NCI-H446 (cell line): ENCODE data around the gene CASK.
"Not testable (repeated sequence)": the region's sequence is repeated elsewhere in the genome, so short reads cannot be mapped to it uniquely, and the experiment has no call there.

Experiments used
- DNase-seq, 2 experiments: peaks; one replicate each; lab custom pipeline; 2025; lab: John Stamatoyannopoulos, UW

The CASK gene

DNA sequence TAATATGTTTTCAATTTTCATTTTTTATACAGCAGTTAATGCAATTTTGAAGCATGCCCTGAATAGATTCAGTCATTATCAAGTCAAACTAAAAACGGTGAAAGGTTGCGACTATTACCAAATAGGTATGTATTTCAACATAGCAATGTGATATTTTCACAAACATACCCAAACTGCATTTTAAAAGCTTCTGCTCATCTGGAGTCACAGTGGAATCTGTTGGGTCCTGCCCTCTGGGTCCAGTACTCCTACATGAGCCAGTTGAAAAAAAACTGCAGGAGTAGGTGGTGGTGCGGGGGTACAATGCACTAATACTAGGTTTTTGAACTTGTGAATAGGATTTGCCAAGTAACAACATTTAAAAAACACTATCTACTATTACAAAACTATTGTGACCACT is 233.6 kb downstream of the CASK start:
- no peak for DNase-seq

GRCh38 chrX:41688835-41689234 is 234.5 kb downstream of the CASK start, which contains the start of gene GPR34:
Gene GPR34, plus strand, starts transcription at chrX:41688973. Its CDS starts 6,661 bp downstream, at chrX:41695634.
- DNase-seq = no peak

GRCh38 chrX:41688156-41688555 is 235.2 kb downstream of the CASK start:
- no peak for DNase-seq

DNA sequence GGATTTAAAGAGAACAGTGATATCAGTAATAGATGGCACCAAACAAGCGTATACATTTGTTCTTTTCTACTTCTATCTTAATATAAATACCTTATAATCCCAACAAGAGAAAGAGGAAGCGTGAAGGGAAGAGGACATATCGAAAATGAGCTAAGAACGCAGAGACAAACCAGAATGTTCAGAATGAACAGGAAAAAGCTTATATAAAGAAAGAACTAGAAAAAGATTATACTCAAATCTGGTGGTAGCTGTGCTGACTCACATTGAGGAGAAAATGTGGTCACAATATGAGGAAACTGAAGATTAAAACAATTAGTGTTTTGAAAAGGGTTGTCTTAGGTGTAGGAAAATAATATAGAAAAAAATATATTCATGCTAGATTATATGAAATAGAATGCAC is 236.6 kb downstream of the CASK start:
- DNase-seq = no peak

GRCh38 chrX:41684940-41685339 is 238.4 kb downstream of the CASK start:
- no peak for DNase-seq

DNA sequence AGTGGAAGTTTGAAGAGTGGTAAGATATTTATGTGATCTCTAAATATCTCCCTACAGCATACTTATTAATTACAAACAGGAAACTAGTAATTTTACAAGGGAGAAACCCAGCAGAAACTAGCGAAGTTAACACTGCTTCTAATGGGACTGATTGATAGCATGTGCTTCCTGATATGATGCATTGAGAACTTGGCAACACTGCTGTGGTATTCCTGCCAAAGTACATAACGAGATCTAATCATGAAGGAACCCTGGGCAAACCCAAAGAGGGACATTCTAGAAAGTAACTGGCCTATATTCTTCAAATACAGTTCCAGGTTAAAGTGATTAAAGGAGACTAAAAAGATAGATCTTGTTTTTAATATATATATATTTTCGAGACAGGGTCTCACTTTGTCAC is 239.2 kb downstream of the CASK start:
- peak in 1 of 2 experiments; percentile 16 for DNase-seq

DNA sequence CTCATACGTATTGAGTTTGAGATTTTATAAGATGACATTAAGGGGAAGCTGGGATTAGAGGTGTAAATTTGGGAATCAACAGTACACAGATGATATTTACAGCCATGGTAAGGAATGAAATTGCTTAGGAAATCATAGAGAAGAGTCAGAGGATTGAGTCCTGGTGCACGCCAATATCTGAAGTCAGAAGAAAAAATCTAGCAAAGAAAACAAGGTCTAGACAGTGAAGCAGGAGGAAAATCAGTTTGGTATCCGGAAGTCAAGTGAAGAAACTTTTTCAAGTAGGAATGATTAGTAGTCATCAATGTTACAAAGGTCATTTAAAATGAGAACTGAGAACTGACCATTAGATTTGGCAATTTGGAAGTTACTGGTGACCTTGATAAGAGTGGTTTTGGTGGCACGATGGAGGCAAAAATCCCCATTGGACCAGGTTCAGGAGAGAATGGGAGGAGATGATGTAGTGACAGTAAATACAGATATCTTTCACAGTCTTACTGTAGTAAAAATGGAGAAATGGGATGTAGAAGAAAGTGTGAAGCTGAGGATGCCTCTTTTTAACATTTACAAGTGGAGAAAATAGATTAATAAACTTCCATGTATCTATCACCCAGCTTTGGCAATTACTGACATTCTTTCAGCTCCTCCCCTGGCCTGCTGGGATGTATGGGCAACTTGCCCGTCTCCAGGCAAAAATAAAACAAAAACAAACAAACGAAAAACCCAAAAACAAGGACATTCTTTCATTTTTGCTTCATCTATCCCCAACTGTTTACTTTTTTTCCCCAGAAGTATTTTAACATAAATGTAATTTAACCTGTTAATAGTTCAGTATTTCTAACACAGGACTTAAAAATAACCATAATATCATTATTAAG is 245.9 kb downstream of the CASK start:
- DNase-seq = no peak

- DNase-seq = not testable (repeated sequence)
Observed at GRCh38 chrX:41676361-41676760, 247.0 kb downstream of the CASK start.

- DNase-seq = no peak
Observed at GRCh38 chrX:41672643-41673042, 250.7 kb downstream of the CASK start.

GRCh38 chrX:41671082-41671481 is 252.3 kb downstream of the CASK start:
- no peak for DNase-seq

GRCh38 chrX:41670112-41670511 is 253.2 kb downstream of the CASK start:
- no peak for DNase-seq

DNA sequence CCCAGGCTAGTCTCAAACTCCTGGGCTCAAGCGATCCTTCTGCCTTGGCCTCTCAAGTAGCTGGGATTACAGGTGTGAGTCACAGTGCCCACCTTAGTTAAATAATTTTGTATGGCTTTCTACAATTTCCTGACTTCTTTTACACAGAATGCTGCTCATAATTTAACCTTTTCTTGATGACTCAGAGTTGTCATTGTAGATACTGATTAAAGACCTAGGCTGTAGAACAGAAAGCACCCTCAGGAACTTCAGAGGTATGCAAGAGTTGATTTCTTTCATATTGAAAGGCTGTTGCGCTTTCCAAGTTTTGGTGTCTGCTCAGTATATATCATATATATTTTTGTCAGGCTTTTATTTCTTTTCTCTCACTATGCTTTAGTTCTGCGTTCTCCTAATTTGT is 255.7 kb downstream of the CASK start:
- no peak for DNase-seq

GRCh38 chrX:41666251-41666650 is 257.1 kb downstream of the CASK start:
- no peak for DNase-seq

- no peak for DNase-seq
Observed at GRCh38 chrX:41665686-41666085, 257.7 kb downstream of the CASK start.

DNA sequence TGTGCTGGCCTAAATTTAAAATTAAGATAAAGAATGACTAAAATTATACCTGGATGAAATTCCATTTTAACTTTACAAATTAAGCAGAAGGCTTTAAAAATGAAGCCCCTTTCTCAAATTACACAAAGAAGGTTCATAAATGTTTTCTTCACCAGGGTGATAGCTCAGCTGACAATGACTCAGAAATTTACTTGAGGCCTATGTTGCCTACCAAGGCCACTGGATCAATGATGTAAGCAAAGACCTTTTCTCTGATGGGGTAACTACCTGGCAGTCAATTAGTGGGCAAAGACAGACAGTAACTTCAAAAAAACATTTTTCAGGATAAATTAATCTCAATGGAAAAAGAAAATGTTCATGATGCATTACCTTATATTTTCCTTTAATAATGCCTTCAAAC is 258.4 kb downstream of the CASK start:
- DNase-seq = no peak

DNA sequence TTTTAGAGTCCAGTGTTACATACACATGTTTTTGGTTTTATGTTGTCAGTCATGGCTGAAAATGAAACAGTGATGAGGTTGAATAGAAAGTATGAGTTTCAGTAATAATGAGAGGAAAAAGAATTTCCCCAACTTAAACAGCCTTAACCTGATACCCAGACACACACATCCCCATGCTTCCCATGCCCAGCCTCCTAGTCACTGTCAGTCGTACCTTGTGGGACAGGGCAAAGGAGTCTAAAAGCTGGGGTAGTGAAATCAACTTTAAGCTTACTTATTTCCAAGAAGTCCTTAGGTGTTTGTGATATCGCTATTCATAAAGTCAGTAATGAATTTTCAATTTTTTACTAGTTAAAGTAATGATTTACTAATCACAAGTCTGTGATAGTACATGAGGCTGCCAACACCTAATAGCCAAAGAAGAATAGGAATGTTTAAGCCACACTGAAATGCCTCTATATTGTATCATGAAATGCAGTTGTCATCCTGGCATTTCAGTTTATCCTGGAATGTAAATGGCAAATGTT is 258.9 kb downstream of the CASK start:
- DNase-seq = no peak

GRCh38 chrX:41661366-41662095 is 261.8 kb downstream of the CASK start:
- no peak for DNase-seq

- DNase-seq = no peak
Observed at GRCh38 chrX:41655631-41656030, 267.7 kb downstream of the CASK start.

DNA sequence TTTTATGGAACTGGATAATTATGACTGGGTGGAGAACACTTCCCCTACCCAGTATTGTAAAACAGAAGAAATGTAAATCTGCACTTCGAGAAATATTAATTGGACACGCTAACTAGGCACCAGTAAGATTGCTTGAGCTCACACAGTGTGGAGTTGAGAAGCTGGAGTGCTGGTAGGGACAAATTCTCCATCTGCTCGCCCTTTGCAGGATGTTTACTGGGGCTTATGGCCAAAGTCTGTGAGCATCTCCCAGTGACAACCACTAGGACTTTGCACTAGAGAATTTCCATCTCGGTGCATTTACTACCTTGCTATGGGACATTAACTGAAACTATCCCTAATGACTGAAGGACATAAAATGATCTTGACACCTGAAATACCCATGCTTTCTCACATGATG is 268.3 kb downstream of the CASK start:
- no peak for DNase-seq

GRCh38 chrX:41653125-41653524 is 270.2 kb downstream of the CASK start:
- DNase-seq = no peak

GRCh38 chrX:41646201-41646600 is 277.2 kb downstream of the CASK start:
- DNase-seq = not testable (repeated sequence)

DNA sequence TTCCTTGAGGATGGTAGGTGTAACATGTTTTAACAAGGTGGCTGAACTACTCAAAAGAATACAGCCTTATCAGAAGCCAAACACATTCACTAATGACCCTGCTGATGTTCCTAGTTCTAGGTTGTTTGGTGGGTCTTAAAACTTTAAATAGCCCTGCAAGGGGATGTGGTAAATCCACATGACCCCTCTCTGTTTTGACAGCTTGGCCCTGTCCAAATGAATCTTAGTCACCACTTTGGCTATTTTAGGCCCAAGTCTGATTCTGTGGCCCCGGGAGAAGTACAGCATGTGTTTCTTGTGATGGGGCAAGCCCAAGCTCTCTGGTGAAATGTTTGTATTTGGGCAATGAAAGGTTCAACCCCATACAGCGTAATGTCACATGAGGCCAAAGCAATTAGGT is 289.1 kb downstream of the CASK start:
- no peak for DNase-seq

GRCh38 chrX:41630091-41630490 is 293.3 kb downstream of the CASK start:
- no peak for DNase-seq
